MCF 10A (cell line): ENCODE measurements around the gene INTS11. TPM values are rescaled to one million over a fixed set of nuclear protein-coding genes. Genes with fewer than 3 reads are reported as not detected.
A peak's percentile ranks its signal among the peaks of the same experiment; 100 is the strongest.

Experiments
- BruUV-seq: library from RNA; stranded (reverse); fragments of 400-500 nt; replicated peaks from 2 replicates; lab custom pipeline; 2021; lab: Mats Ljungman, UMichigan
- CTCF ChIA-PET: fragments of 300-600 bp; sonication (Branson Sonifier 250); formaldehyde crosslinking; extraction: SDS; loops from one replicate; lab custom pipeline; 2021; ENCODE audit warnings: antibody characterized with exemption, inconsistent platforms; lab: Yijun Ruan, JAX
- POLR2A ChIA-PET: fragments of 300-600, 350-650 bp; sonication (Branson Sonifier 250); formaldehyde crosslinking; extraction: SDS; loops from one replicate; lab custom pipeline; 2020; ENCODE audit warnings: antibody characterized with exemption, inconsistent platforms; lab: Yijun Ruan, JAX
- DNase-seq: peaks from one replicate; pipeline ENCODE4 v3.0.0-alpha.2; 2018; ENCODE audit not compliant: unreplicated experiment
- H3K27ac Mint-ChIP-seq: one replicate; pipeline ENCODE4 v1.8.0; 2022; ENCODE audit warnings: mild to moderate bottlenecking, low read depth, mixed read lengths; ENCODE audit not compliant: unreplicated experiment
- H3K27me3 Mint-ChIP-seq: one replicate; pipeline ENCODE4 v1.8.0; 2022; ENCODE audit warnings: mixed read lengths; ENCODE audit not compliant: insufficient read depth, unreplicated experiment
- H3K36me3 Mint-ChIP-seq: one replicate; pipeline ENCODE4 v1.8.0; 2022; ENCODE audit warnings: mild to moderate bottlenecking, moderate library complexity, mixed read lengths; ENCODE audit not compliant: insufficient read depth, unreplicated experiment
- H3K4me1 Mint-ChIP-seq: one replicate; pipeline ENCODE4 v1.8.0; 2022; ENCODE audit warnings: mixed read lengths; ENCODE audit not compliant: insufficient read depth, unreplicated experiment
- H3K4me3 Mint-ChIP-seq: one replicate; pipeline ENCODE4 v1.8.0; 2022; ENCODE audit warnings: mild to moderate bottlenecking, moderate library complexity, mixed read lengths; ENCODE audit not compliant: unreplicated experiment
- H3K9me3 Mint-ChIP-seq: one replicate; pipeline ENCODE4 v1.8.0; 2022; ENCODE audit warnings: mixed read lengths; ENCODE audit not compliant: unreplicated experiment
- CTCF ChIP-seq: fragments of 200-600 bp; IDR thresholded peaks from one replicate; pipeline ENCODE4 v1.8.0; 2022; ENCODE audit warnings: antibody characterized with exemption, mild to moderate bottlenecking; ENCODE audit not compliant: unreplicated experiment
- intact Hi-C: fragments of 100-400 bp; cut with micrococcal nuclease; formaldehyde crosslinking; loops from 2 replicates; pipeline ENCODE4 v1.14.1; 2022
- total RNA-seq: library from RNA; stranded (reverse); gene quantifications from 2 replicates; pipeline ENCODE4 v1.2.3, GENCODE V29; 2022

Gene INTS11
- total RNA-seq, 1 experiment from 2014 or later, result 122 TPM

GRCh38 chr1:1329304-1330210 lies 5.1 kb upstream of the INTS11 start:
- no peaks in the 10 kb centered on the region for H3K9me3 Mint-ChIP-seq
- DNase-seq, result no peak
- no TSS peak for BruUV-seq
- intact Hi-C loops, result no loop called here
- TF ChIP-seq CTCF, result no peak
- ChIA-PET POLR2A (no interaction called here), CTCF (interaction anchor here (0.6 kb wide), 1 partner anchor 55 kb away, joined by 3 read pairs; no protein-coding TSS in a partner anchor)
- H3K4me1 Mint-ChIP-seq, result peaks cover 6% of the 10 kb centered on the region
- H3K27ac Mint-ChIP-seq, result no peak overlapping the region
- no peak overlapping the region for H3K4me3 Mint-ChIP-seq
- peaks cover 40% of the 10 kb centered on the region for H3K36me3 Mint-ChIP-seq
- no peaks in the 10 kb centered on the region for H3K27me3 Mint-ChIP-seq

DNA sequence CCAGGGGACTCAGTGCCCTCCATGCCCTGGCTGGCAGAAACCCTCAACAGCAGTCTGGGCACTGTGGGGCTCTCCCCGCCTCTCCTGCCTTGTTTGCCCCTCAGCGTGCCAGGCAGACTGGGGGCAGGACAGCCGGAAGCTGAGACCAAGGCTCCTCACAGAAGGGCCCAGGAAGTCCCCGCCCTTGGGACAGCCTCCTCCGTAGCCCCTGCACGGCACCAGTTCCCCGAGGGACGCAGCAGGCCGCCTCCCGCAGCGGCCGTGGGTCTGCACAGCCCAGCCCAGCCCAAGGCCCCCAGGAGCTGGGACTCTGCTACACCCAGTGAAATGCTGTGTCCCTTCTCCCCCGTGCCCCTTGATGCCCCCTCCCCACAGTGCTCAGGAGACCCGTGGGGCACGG lies 3.8 kb upstream of the INTS11 start:
- TF ChIP-seq CTCF, result no peak
- H3K4me3 Mint-ChIP-seq, result no peak overlapping the region
- no peaks in the 10 kb centered on the region for H3K27me3 Mint-ChIP-seq
- H3K27ac Mint-ChIP-seq, result no peak overlapping the region
- no peaks in the 10 kb centered on the region for H3K9me3 Mint-ChIP-seq
- POLR2A ChIA-PET, result no interaction called here
- peaks cover 32% of the 10 kb centered on the region for H3K36me3 Mint-ChIP-seq
- CTCF ChIA-PET, result no interaction called here
- BruUV-seq, result no TSS peak
- intact Hi-C loops, result no loop called here
- peaks cover 13% of the 10 kb centered on the region for H3K4me1 Mint-ChIP-seq
- DNase-seq, result no peak

DNA sequence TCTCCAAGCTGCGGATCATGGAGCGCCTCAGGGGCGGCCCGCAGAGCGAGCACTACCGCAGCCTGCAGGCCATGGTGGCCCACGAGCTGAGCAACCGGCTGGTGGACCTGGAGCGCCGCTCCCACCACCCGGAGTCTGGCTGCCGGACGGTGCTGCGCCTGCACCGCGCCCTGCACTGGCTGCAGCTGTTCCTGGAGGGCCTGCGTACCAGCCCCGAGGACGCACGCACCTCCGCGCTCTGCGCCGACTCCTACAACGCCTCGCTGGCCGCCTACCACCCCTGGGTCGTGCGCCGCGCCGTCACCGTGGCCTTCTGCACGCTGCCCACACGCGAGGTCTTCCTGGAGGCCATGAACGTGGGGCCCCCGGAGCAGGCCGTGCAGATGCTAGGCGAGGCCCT lies 2.8 kb upstream of the INTS11 start:
- TF ChIP-seq CTCF, result no peak

DNA sequence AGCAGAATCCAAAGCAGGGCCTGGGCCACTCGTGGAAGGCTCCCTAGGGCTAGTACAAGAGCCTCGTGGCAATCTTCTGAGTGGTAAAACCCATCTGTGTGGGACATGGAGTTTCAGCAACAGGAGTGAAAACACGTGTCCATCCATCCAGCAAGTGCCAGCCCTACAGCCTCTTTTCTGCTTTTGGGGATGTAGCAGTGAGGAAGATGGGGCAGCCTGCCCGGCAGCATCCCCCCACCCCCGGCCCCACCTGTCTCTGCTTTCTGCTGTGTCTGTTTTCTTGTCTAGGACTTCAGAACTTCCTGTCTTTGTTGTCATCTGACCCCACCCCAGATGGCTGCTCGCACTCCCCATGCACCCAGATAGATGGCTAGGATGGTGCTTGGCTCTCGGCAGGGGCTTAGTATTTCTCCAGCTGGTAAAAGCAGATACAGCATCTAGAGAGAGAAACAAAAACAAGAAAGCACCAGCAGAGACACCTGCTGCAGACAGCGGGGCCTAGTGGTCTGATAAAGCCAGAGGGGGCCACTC lies 1.7 kb upstream of the INTS11 start:
- ChIA-PET CTCF (interaction anchor here (0.9 kb wide), 1 partner anchor 262 kb away, joined by 6 read pairs; no protein-coding TSS in a partner anchor), POLR2A (interaction anchor here (0.5 to 2.3 kb wide), 9 partner anchors 8 to 257 kb away, joined by 3 to 21 read pairs (median 3); partner anchors contain the start of gene AURKAIP1)
- peak overlapping the region; percentile 70 for H3K4me3 Mint-ChIP-seq
- no TSS peak for BruUV-seq
- TF ChIP-seq CTCF, result no peak
- intact Hi-C loops, result no loop called here
- no peaks in the 10 kb centered on the region for H3K9me3 Mint-ChIP-seq
- no peaks in the 10 kb centered on the region for H3K27me3 Mint-ChIP-seq
- H3K36me3 Mint-ChIP-seq, result peaks cover 23% of the 10 kb centered on the region
- no peak for DNase-seq
- no peak overlapping the region for H3K27ac Mint-ChIP-seq
- H3K4me1 Mint-ChIP-seq, result peaks cover 20% of the 10 kb centered on the region

More for the DNA sequence above, 2.8 kb upstream of the INTS11 start:
- H3K27me3 Mint-ChIP-seq, result no peaks in the 10 kb centered on the region
- POLR2A ChIA-PET, result interaction anchor here (0.6 to 0.9 kb wide), 4 partner anchors 10 to 48 kb away, joined by 3 to 4 read pairs (median 3); partner anchors contain the start of gene AURKAIP1
- no peak overlapping the region for H3K4me3 Mint-ChIP-seq
- no peak for DNase-seq
- CTCF ChIA-PET, result interaction anchor here (1.1 kb wide), 1 partner anchor 44 kb away, joined by 3 read pairs; no protein-coding TSS in a partner anchor
- peaks cover 16% of the 10 kb centered on the region for H3K4me1 Mint-ChIP-seq
- peaks cover 23% of the 10 kb centered on the region for H3K36me3 Mint-ChIP-seq
- no peaks in the 10 kb centered on the region for H3K9me3 Mint-ChIP-seq
- intact Hi-C loops, result no loop called here
- H3K27ac Mint-ChIP-seq, result no peak overlapping the region
- BruUV-seq, result no TSS peak
